IMR-90 (cell line): ENCODE data around the gene DCAF10. TPM values are rescaled to one million over a fixed set of nuclear protein-coding genes. Genes with fewer than 3 reads are reported as not detected.

Experiments
- ATAC-seq: fragments of 200-7000 bp; cut with Tn5 transposase; 2 replicates; pipeline ENCODE4 v1.9.1; 2020; ENCODE audit warnings: low read depth, mild to moderate bottlenecking, moderate library complexity
- BruUV-seq: library from RNA; stranded (reverse); fragments of 400-500 nt; replicated peaks from 2 replicates; lab custom pipeline; 2021; lab: Mats Ljungman, UMichigan
- CTCF ChIA-PET: fragments of 300-600 bp; formaldehyde crosslinking; extraction: SDS; loops from one replicate; lab custom pipeline; 2021; ENCODE audit warnings: antibody characterized with exemption; lab: Yijun Ruan, JAX
- POLR2A ChIA-PET: fragments of 300-600 bp; sonication (Branson Sonifier 250); formaldehyde crosslinking; loops from one replicate; lab custom pipeline; 2022; ENCODE audit warnings: antibody characterized with exemption; ENCODE audit not compliant: unreplicated experiment; lab: Charles Lee
- DNase-seq: peaks from one replicate; pipeline ENCODE4 v3.0.0; 2013
- H2AFZ ChIP-seq: replicated peaks from 2 replicates; pipeline ENCODE3; 2013; ENCODE audit warnings: low read length, mild to moderate bottlenecking; ENCODE audit not compliant: poor library complexity
- H2AK5ac ChIP-seq: 2 replicates; pipeline ENCODE4 v1.6.1; 2013; ENCODE audit warnings: low read depth, low read length, inconsistent platforms
- H2AK9ac ChIP-seq: replicated peaks from 2 replicates; pipeline ENCODE3; 2013; ENCODE audit warnings: mild to moderate bottlenecking, low read depth, low read length, moderate library complexity; ENCODE audit not compliant: poor library complexity
- H2BK120ac ChIP-seq: 2 replicates; pipeline ENCODE4 v1.6.1; 2013; ENCODE audit warnings: low read depth, low read length, inconsistent platforms
- H2BK15ac ChIP-seq: 3 replicates; pipeline ENCODE4 v1.6.1; 2013; ENCODE audit warnings: low read depth, low read length, inconsistent platforms
- H2BK20ac ChIP-seq: 2 replicates; pipeline ENCODE4 v1.6.1; 2013; ENCODE audit warnings: low read depth, mild to moderate bottlenecking, inconsistent platforms, low read length, moderate library complexity
- H2BK5ac ChIP-seq: 2 replicates; pipeline ENCODE4 v1.6.1; 2013; ENCODE audit warnings: mild to moderate bottlenecking, low read depth, low read length, inconsistent platforms; ENCODE audit not compliant: poor library complexity, severe bottlenecking
- H3K14ac ChIP-seq: replicated peaks from 2 replicates; pipeline ENCODE4 v1.6.1; 2013; ENCODE audit warnings: low read depth, low read length, inconsistent platforms
- H3K18ac ChIP-seq: 2 replicates; pipeline ENCODE4 v1.6.1; 2013; ENCODE audit warnings: low read depth, low read length, control low read depth
- H3K23ac ChIP-seq: 2 replicates; pipeline ENCODE4 v1.6.1; 2013; ENCODE audit warnings: low read depth, low read length, inconsistent platforms
- H3K27ac ChIP-seq: 2 replicates; pipeline ENCODE4 v1.5.1; 2013; ENCODE audit warnings: mild to moderate bottlenecking, control low read depth, low read length; ENCODE audit not compliant: insufficient read depth
- H3K27me3 ChIP-seq: 2 replicates; pipeline ENCODE4 v1.6.1; 2013; ENCODE audit warnings: low read length; ENCODE audit not compliant: control insufficient read depth, insufficient read depth
- H3K36me3 ChIP-seq: 2 replicates; pipeline ENCODE4 v1.6.1; 2013; ENCODE audit warnings: low read length, mixed read lengths; ENCODE audit not compliant: control insufficient read depth, insufficient read depth
- H3K4ac ChIP-seq: 2 replicates; pipeline ENCODE4 v1.6.1; 2013; ENCODE audit warnings: low read depth, low read length, inconsistent platforms
- H3K4me1 ChIP-seq: 2 replicates; pipeline ENCODE4 v1.6.1; 2013; ENCODE audit warnings: low read length, mixed read lengths; ENCODE audit not compliant: control insufficient read depth, insufficient read depth
- H3K4me2 ChIP-seq: 2 replicates; pipeline ENCODE4 v1.6.1; 2013; ENCODE audit warnings: low read depth, mild to moderate bottlenecking, control low read depth, low read length, moderate library complexity
- H3K4me3 ChIP-seq: 2 replicates; pipeline ENCODE4 v1.5.1; 2013; ENCODE audit warnings: low read depth, mild to moderate bottlenecking, control low read depth, low read length, moderate library complexity; ENCODE audit not compliant: insufficient read depth
- H3K56ac ChIP-seq: 2 replicates; pipeline ENCODE4 v1.6.1; 2013; ENCODE audit warnings: low read length, inconsistent platforms; ENCODE audit not compliant: insufficient read depth; ENCODE audit errors: extremely low read depth
- H3K79me1 ChIP-seq, 2 experiments: 2 replicates each; pipeline ENCODE4 v1.6.1; 2013; ENCODE audit warnings: low read length in 2 of 2, inconsistent platforms in 1 of 2, low read depth in 1 of 2
- H3K9ac ChIP-seq: 2 replicates; pipeline ENCODE4 v1.6.1; 2013; ENCODE audit warnings: low read depth, low read length, control low read depth
- H3K9me1 ChIP-seq: 2 replicates; pipeline ENCODE4 v1.6.1; 2013; ENCODE audit warnings: low read length, inconsistent platforms; ENCODE audit not compliant: insufficient read depth
- H3K9me3 ChIP-seq: 2 replicates; pipeline ENCODE4 v1.6.1; 2013; ENCODE audit warnings: low read length; ENCODE audit not compliant: control insufficient read depth, insufficient read depth
- H4K20me1 ChIP-seq: 2 replicates; pipeline ENCODE4 v1.6.1; 2013; ENCODE audit warnings: low read length, inconsistent platforms; ENCODE audit not compliant: insufficient read depth
- H4K5ac ChIP-seq: 2 replicates; pipeline ENCODE4 v1.6.1; 2013; ENCODE audit warnings: mild to moderate bottlenecking, low read depth, low read length, control low read depth
- H4K8ac ChIP-seq, 2 experiments: 2 replicates each; pipeline ENCODE4 v1.6.1; 2013; ENCODE audit warnings: low read depth in 2 of 2, low read length in 2 of 2, control low read depth in 1 of 2, inconsistent platforms in 1 of 2
- H4K91ac ChIP-seq: 2 replicates; pipeline ENCODE4 v1.6.1; 2013; ENCODE audit warnings: low read depth, low read length, inconsistent platforms; ENCODE audit not compliant: insufficient read depth
- RAD21 ChIP-seq: IDR thresholded peaks from 2 replicates; pipeline ENCODE4 v1.6.1; 2012; ENCODE audit warnings: low read length, improper control_type of control experiment
- WGBS, 2 experiments: methylation state at CpG; one replicate each; pipeline versions ENCODE4 v1.1.5 to v1.1.7; 2013; ENCODE audit warnings: missing lambda C conversion rate in 2 of 2; ENCODE audit not compliant: insufficient read length in 1 of 2; ENCODE audit errors: extremely low coverage in 2 of 2; 5-methylcytosine and 5-hydroxymethylcytosine counted together
- dilution Hi-C: fragments of 300-500 bp; cut with HindIII; formaldehyde crosslinking; loops from one replicate; pipeline ENCODE4 v1.14.3; 2018; ENCODE audit warnings: low sequenced_read_pairs; ENCODE audit not compliant: unreplicated experiment
- in situ Hi-C: fragments of 300-500 bp; cut with MboI; formaldehyde crosslinking; loops from 3 replicates; pipeline ENCODE4 v1.14.3; 2019; ENCODE audit warnings: low sequenced_read_pairs, inconsistent platforms, mixed read lengths
- intact Hi-C: fragments of 100-400 bp; cut with micrococcal nuclease; formaldehyde crosslinking; loops from 2 replicates; pipeline ENCODE4 v1.10.0; 2022
- polyA plus RNA-seq, 3 experiments: library from polyadenylated mRNA; depleted of rRNA; stranded (reverse); fragments of >200 nt; gene quantifications; 2 replicates each; pipeline ENCODE4 v1.2.3, GENCODE V29; 2012; ENCODE audit warnings: low replicate concordance in 1 of 3
- total RNA-seq: library from RNA; depleted of rRNA; stranded (reverse); fragments of >200 nt; gene quantifications from 2 replicates; pipeline ENCODE4 v1.2.3, GENCODE V29; 2012

DCAF10 gene
- total and polyA plus RNA-seq, 2 of the 4 experiments (the other 2 are of a cell fraction): 17.1 to 19.4 TPM

- intact Hi-C loops (no loop called here), in situ Hi-C loops (no loop called here), dilution Hi-C loops (no loop called here)
- no peak overlapping the region for H3K14ac ChIP-seq
- H3K4me1 ChIP-seq: no peaks in the 10 kb centered on the region; the same call in 1 of the 2 replicates
- no peak overlapping the region for H2AK9ac ChIP-seq
- H4K8ac ChIP-seq: no peak overlapping the region
- 0 out of 4 replicates have a peak, but pooled peaks cover 0 to 4% of the 10 kb centered on the region in 2 experiments for H3K79me1 ChIP-seq
- H3K36me3 ChIP-seq: peaks cover 11% of the 10 kb centered on the region
- no peak overlapping the region for H4K91ac ChIP-seq
- H3K23ac ChIP-seq: no peak overlapping the region
- no peak overlapping the region for H4K5ac ChIP-seq
- H3K4me3 ChIP-seq: no peak overlapping the region
- H3K56ac ChIP-seq: no peak overlapping the region
- H3K4me2 ChIP-seq: no peak overlapping the region
- peaks cover 5% of the 10 kb centered on the region for H3K9me3 ChIP-seq
- no peaks in the 10 kb centered on the region for H4K20me1 ChIP-seq
- WGBS, 2 experiments: no CpG with 5 or more reads among the region's 1 CpG
- CTCF ChIA-PET: no interaction called here
- POLR2A ChIA-PET: no interaction called here
- no peak overlapping the region for H3K4ac ChIP-seq
- DNase-seq (peak; percentile 59), ATAC-seq (peak; percentile 15)
- H2AFZ ChIP-seq: no peak overlapping the region
- no peak overlapping the region for H2BK5ac ChIP-seq
- H3K27me3 ChIP-seq: no peaks in the 10 kb centered on the region
- no peak overlapping the region for H3K9ac ChIP-seq
- H3K9me1 ChIP-seq: no peaks in the 10 kb centered on the region; the same call in 1 of the 2 replicates
- no peak overlapping the region for H2BK20ac ChIP-seq
- no peak for TF ChIP-seq RAD21
- no peak overlapping the region for H2AK5ac ChIP-seq
- no peak overlapping the region for H3K27ac ChIP-seq
- BruUV-seq: no TSS peak
- H3K18ac ChIP-seq: no peak overlapping the region
- no peak overlapping the region for H2BK120ac ChIP-seq
- no peak overlapping the region for H2BK15ac ChIP-seq
These were observed 75.8 kb downstream of the DCAF10 start for GRCh38 chr9:37876376-37876775.
